B cell (primary cell): ENCODE data around the gene IGF1R. TPM values are rescaled to one million over a fixed set of nuclear protein-coding genes. Genes with fewer than 3 reads are reported as not detected.

ENCODE experiments used
- ATAC-seq: fragments of 200-7000 bp; cut with Tn5 transposase; one replicate; pipeline ENCODE4 v1.10.0; 2021; ENCODE audit warnings: low read depth, mild to moderate bottlenecking, moderate number of reproducible peaks, moderate library complexity
- CTCF ChIA-PET: fragments of 350-600 bp; sonication (Branson Sonifier 250); formaldehyde crosslinking; loops from one replicate; lab custom pipeline; 2021; ENCODE audit warnings: antibody characterized with exemption, inconsistent platforms; lab: Charles Lee
- POLR2A ChIA-PET: fragments of 350-600 bp; sonication (Branson Sonifier 250); formaldehyde crosslinking; loops from one replicate; lab custom pipeline; 2021; ENCODE audit warnings: antibody characterized with exemption; lab: Charles Lee
- DNase-seq: peaks from one replicate; pipeline ENCODE4 v3.0.0; 2013
- H2AFZ ChIP-seq: 2 replicates; pipeline ENCODE4 v1.6.1; 2012; ENCODE audit warnings: mild to moderate bottlenecking, low read depth, low read length; ENCODE audit not compliant: insufficient read depth, poor library complexity, severe bottlenecking
- H3K27ac ChIP-seq, 2 donors: 1 replicate in 1 of 2; 2 replicates in 1 of 2; pipeline ENCODE4 v1.5.1; 2012 to 2013; ENCODE audit warnings: low read length in 2 of 2, mild to moderate bottlenecking in 2 of 2, moderate library complexity in 1 of 2
- H3K27me3 ChIP-seq, 4 experiments: fragments of 200-600 bp in 1 of 4; sonication (generic) in 1 of 4; replicated peaks in 1 of 4; 1 replicate in 2 of 4; 2 replicates in 2 of 4; pipeline versions ENCODE4 v1.6.1 to v1.7.0; 2013 to 2016; ENCODE audit warnings: low read length in 3 of 4, mild to moderate bottlenecking in 2 of 4, mixed read lengths in 1 of 4, moderate library complexity in 1 of 4; ENCODE audit not compliant: insufficient read depth in 4 of 4, control insufficient read depth in 3 of 4; ENCODE audit errors: control extremely low read depth in 1 of 4
- H3K36me3 ChIP-seq, 2 experiments: replicated peaks in 1 of 2; 1 replicate in 1 of 2; 2 replicates in 1 of 2; pipeline versions ENCODE4 v1.6.1 to v1.7.1; 2013; ENCODE audit warnings: low read length in 1 of 2; ENCODE audit not compliant: insufficient read depth in 2 of 2, control insufficient read depth in 1 of 2; ENCODE audit errors: control extremely low read depth in 1 of 2, extremely low read depth in 1 of 2
- H3K4me1 ChIP-seq, 2 donors: fragments of 200-600 bp in 1 of 2; sonication (generic) in 1 of 2; 1 replicate in 1 of 2; 2 replicates in 1 of 2; pipeline versions ENCODE4 v1.5.1 to v1.6.1; 2013 to 2017; ENCODE audit warnings: low read length in 2 of 2; ENCODE audit not compliant: control insufficient read depth in 2 of 2, insufficient read depth in 2 of 2
- H3K4me2 ChIP-seq: replicated peaks from 2 replicates; pipeline ENCODE3; 2012; ENCODE audit warnings: mild to moderate bottlenecking, low read depth, low read length; ENCODE audit not compliant: poor library complexity, severe bottlenecking
- H3K4me3 ChIP-seq, 5 experiments: fragments of 200-600 bp in 1 of 5; sonication (generic) in 1 of 5; 1 replicate in 3 of 5; 2 replicates in 2 of 5; pipeline versions ENCODE4 v1.5.1 to v1.7.0; 2011 to 2016; ENCODE audit warnings: low read length in 4 of 5, mild to moderate bottlenecking in 4 of 5, low read depth in 2 of 5, control low read depth in 1 of 5, moderate library complexity in 1 of 5; ENCODE audit not compliant: insufficient read depth in 1 of 5; ENCODE audit errors: control extremely low read depth in 1 of 5, extremely low read depth in 1 of 5
- H3K79me2 ChIP-seq: fragments of 200-600 bp; sonication (generic); one replicate; pipeline ENCODE4 v1.6.0; 2016; ENCODE audit warnings: low read length; ENCODE audit not compliant: control insufficient read depth, insufficient read depth
- H3K9ac ChIP-seq: fragments of 200-600 bp; sonication (generic); 2 replicates; pipeline ENCODE4 v1.6.1; 2017; ENCODE audit warnings: mild to moderate bottlenecking, low read length, moderate library complexity
- H3K9me3 ChIP-seq, 3 donors: one replicate each; pipeline versions ENCODE4 v1.6.1 to v1.7.1; 2013; ENCODE audit warnings: low read length in 2 of 3; ENCODE audit not compliant: control insufficient read depth in 2 of 3, insufficient read depth in 1 of 3; ENCODE audit errors: control extremely low read depth in 1 of 3
- H4K20me1 ChIP-seq: 2 replicates; pipeline ENCODE4 v1.6.0; 2012; ENCODE audit warnings: mild to moderate bottlenecking, low read length; ENCODE audit not compliant: insufficient read depth, control insufficient read depth, poor library complexity, severe bottlenecking
- H3K27ac Mint-ChIP-seq: one replicate; pipeline ENCODE4 v1.8.0; 2021; ENCODE audit warnings: mixed read lengths
- H3K27me3 Mint-ChIP-seq: one replicate; pipeline ENCODE4 v1.8.0; 2021; ENCODE audit warnings: mixed read lengths
- H3K4me1 Mint-ChIP-seq: one replicate; pipeline ENCODE4 v1.8.0; 2021; ENCODE audit warnings: mixed read lengths
- H3K4me3 Mint-ChIP-seq: one replicate; pipeline ENCODE4 v1.8.0; 2021; ENCODE audit warnings: mixed read lengths
- H3K9me3 Mint-ChIP-seq: one replicate; pipeline ENCODE4 v1.8.0; 2022; ENCODE audit warnings: mixed read lengths; ENCODE audit not compliant: insufficient read depth
- EZH2 ChIP-seq: IDR thresholded peaks from 2 replicates; pipeline ENCODE4 v1.6.1; 2012; ENCODE audit warnings: borderline replicate concordance, low read depth, mild to moderate bottlenecking, moderate library complexity, low read length; ENCODE audit not compliant: insufficient read depth, poor library complexity, severe bottlenecking
- WGBS: methylation state at CpG from one replicate; pipeline ENCODE4 v1.1.5; 2013; ENCODE audit warnings: missing lambda C conversion rate; ENCODE audit not compliant: insufficient coverage; 5-methylcytosine and 5-hydroxymethylcytosine counted together
- intact Hi-C: fragments of 100-400 bp; cut with micrococcal nuclease; formaldehyde crosslinking; loops from one replicate; pipeline ENCODE4 v1.10.0; 2022
- polyA plus RNA-seq: library from polyadenylated mRNA; depleted of rRNA; stranded (reverse); fragments of >200 nt; gene quantifications from 2 replicates; pipeline ENCODE4 v1.2.3, GENCODE V29; 2012
- total RNA-seq, 2 donors: library from RNA; stranded (reverse); fragments of 120-200 nt in 1 of 2; gene quantifications; 1 replicate in 1 of 2; 2 replicates in 1 of 2; pipeline versions ENCODE4 v1.2.3 to v1.2.4, GENCODE V29; 2013 to 2022
- TF ChIP-seq, protein P1 (sequence below): fragments of 200-600 bp; IDR thresholded peaks from one replicate; pipeline ENCODE4 v1.8.0; 2022; ENCODE audit warnings: antibody characterized with exemption, mild to moderate bottlenecking

Gene IGF1R
- total and polyA plus RNA-seq, 2 donors (not counting 1 experiment from before 2014, with no cell fraction given) = 5.4 to 23.1 TPM

GRCh38 chr15:98951004-98951403 is 302.7 kb downstream of the IGF1R start:
- Histone ChIP-seq H2AFZ (no peak overlapping the region), H3K4me2 (no peak overlapping the region), H4K20me1 (no peaks in the 10 kb centered on the region), H3K4me3 (no peak overlapping the region), H3K36me3 (peaks cover 0 to 6% of the 10 kb centered on the region in 2 experiments), H3K27me3 (no peaks in the 10 kb centered on the region), H3K4me1 (no peaks in the 10 kb centered on the region), H3K9me3 (no peaks in the 10 kb centered on the region), H3K27ac (no peak overlapping the region), H3K9ac (no peak overlapping the region), H3K79me2 (no peaks in the 10 kb centered on the region)
- ChIA-PET CTCF (no interaction called here), POLR2A (no interaction called here)
- WGBS = 97% methylated on average over 7 of the region's 7 CpGs
- Mint-ChIP-seq H3K4me1 (no peaks in the 10 kb centered on the region), H3K4me3 (no peak overlapping the region), H3K27ac (no peak overlapping the region), H3K27me3 (no peaks in the 10 kb centered on the region), H3K9me3 (no peaks in the 10 kb centered on the region)
- DNase-seq = no peak
- no peak for ATAC-seq
- TF ChIP-seq EZH2 = no peak
- TF ChIP-seq, protein P1, sequence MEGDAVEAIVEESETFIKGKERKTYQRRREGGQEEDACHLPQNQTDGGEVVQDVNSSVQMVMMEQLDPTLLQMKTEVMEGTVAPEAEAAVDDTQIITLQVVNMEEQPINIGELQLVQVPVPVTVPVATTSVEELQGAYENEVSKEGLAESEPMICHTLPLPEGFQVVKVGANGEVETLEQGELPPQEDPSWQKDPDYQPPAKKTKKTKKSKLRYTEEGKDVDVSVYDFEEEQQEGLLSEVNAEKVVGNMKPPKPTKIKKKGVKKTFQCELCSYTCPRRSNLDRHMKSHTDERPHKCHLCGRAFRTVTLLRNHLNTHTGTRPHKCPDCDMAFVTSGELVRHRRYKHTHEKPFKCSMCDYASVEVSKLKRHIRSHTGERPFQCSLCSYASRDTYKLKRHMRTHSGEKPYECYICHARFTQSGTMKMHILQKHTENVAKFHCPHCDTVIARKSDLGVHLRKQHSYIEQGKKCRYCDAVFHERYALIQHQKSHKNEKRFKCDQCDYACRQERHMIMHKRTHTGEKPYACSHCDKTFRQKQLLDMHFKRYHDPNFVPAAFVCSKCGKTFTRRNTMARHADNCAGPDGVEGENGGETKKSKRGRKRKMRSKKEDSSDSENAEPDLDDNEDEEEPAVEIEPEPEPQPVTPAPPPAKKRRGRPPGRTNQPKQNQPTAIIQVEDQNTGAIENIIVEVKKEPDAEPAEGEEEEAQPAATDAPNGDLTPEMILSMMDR = no peak
- intact Hi-C loops = no loop called here

DNA sequence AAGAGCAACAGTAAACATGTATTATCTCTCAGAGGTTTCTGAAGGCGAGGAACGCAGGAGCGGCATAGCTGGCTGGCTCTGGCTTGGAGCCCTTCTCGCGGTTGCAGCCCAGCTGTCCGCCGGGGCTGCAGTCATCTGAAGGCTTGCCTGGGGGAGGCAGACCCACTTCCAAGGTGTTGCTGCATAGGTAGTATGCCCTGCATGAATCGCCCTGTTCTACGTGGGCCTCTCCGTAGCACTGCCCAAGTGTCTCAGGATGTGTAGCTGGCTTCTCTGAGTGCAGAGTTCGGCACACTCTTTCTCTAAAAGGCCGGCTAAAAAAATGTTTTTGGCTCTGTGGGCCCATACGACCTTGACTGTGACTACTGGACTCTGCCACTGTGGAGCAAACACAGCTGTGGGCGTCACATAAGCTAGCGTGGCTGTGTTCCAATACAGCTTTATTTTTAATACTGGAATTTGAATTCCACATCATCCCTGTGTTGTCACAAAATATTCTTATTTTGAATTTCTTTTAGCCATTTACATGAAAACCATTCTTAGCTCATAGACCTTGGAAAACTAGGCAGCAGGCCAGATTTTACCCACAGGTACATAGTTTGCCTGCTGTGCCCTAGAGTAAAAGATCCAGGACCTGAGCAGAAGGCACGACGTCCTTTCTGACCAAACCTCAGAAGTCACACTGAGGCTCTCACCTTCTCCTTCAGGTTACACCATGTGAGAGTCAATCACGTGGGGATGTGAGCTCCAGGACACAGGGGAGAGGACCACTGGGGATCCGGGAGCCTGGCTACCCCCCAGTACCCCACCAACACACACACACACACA is 303.4 kb downstream of the IGF1R start:
- Histone ChIP-seq H2AFZ (no peak overlapping the region), H3K4me3 (no peak overlapping the region), H4K20me1 (no peaks in the 10 kb centered on the region), H3K4me1 (no peaks in the 10 kb centered on the region), H3K4me2 (no peak overlapping the region), H3K27ac (no peak overlapping the region), H3K27me3 (no peaks in the 10 kb centered on the region), H3K79me2 (no peaks in the 10 kb centered on the region), H3K9ac (no peak overlapping the region), H3K9me3 (no peaks in the 10 kb centered on the region), H3K36me3 (peaks cover 0 to 6% of the 10 kb centered on the region in 2 experiments)
- ChIA-PET POLR2A (no interaction called here), CTCF (interaction anchor here (0.6 kb wide), 1 partner anchor 149 kb away, joined by 3 read pairs; no protein-coding TSS in a partner anchor)
- 92% methylated on average over 18 of the region's 19 CpGs for WGBS
- no peaks in the 10 kb centered on the region for H3K9me3 Mint-ChIP-seq
- ATAC-seq (no peak), DNase-seq (no peak)
- TF ChIP-seq, protein P1 = no peak
- no peak for TF ChIP-seq EZH2
- no peak overlapping the region for H3K4me3 Mint-ChIP-seq
- intact Hi-C loops = no loop called here
- H3K27ac Mint-ChIP-seq = no peak overlapping the region
- H3K4me1 Mint-ChIP-seq = no peaks in the 10 kb centered on the region
- H3K27me3 Mint-ChIP-seq = no peaks in the 10 kb centered on the region
